Measurements from ENCODE around the gene GDPD5. TPM values are rescaled to one million over a fixed set of nuclear protein-coding genes. Genes with fewer than 3 reads are reported as not detected.

The GDPD5 gene
- total and polyA plus RNA-seq, 9 of the 15 experiments (the other 6 are each of a cell fraction or from before 2014, with no cell fraction given), result 0.32 to 27.3 (median 8.0) TPM

DNA sequence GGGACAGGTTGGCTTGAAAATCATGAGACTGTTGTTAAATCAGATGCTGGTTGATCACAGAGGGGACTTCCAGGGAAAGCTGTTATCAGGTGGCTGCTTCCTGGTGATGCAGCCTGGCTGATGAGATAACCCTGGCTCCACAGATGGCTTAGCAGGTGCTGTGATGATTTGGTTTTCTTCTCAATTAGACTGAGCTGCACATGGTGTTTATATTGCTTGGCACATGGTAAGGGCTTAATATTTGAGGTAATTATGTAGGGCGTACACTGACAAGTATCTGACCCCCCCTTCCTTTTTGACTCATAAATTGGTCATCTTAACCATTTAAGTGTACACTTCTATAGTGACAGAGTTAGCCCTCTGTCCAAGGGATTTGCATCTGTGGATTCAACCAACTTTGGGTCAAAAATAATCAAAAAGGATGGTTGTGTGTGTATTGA is 119.4 kb downstream of the GDPD5 start (continued):
- TF ChIP-seq BACH1 (tag; IDR thresholded peaks at IDR 0.05) (0 out of 2 replicates have a peak, but pooled peaks have one; percentile 21), ZBTB17 (CRISPR knock-in tag; IDR thresholded peaks at IDR 0.05) (0 out of 2 replicates have a peak, but pooled peaks have one; percentile 19), ZBED1 (IDR thresholded peaks at IDR 0.05) (peak; percentile 87; the same call in 1 of the 2 replicates), MBD2 (IDR thresholded peaks at IDR 0.05; ENCODE audit: borderline replicate concordance, low read depth) (0 out of 2 replicates have a peak, but pooled peaks have one; percentile 30), TBL1XR1 (IDR thresholded peaks at IDR 0.05; ENCODE audit: low read length in 2 of 2) (peak in 1 of 2 experiments; percentile 79; a peak in 2 of 4 replicates), ZNF217 (CRISPR knock-in tag; IDR thresholded peaks at IDR 0.05) (no peak), NBN (IDR thresholded peaks at IDR 0.05; ENCODE audit: low read depth) (0 out of 2 replicates have a peak, but pooled peaks have one; percentile 30), ZKSCAN3 (CRISPR knock-in tag; IDR thresholded peaks at IDR 0.05) (no peak), MYC (IDR thresholded peaks at IDR 0.05; ENCODE audit: low read depth, low read length) (peak; percentile 73), MYC (CRISPR knock-in tag; IDR thresholded peaks at IDR 0.05; ENCODE audit: borderline replicate concordance, low read depth) (0 out of 2 replicates have a peak, but pooled peaks have one; percentile 41), MCM2 (IDR thresholded peaks at IDR 0.05; ENCODE audit: low read depth) (no peak), ZNF77 (CRISPR knock-in tag; IDR thresholded peaks at IDR 0.05) (no peak), CTBP1 (IDR thresholded peaks at IDR 0.05; ENCODE audit: borderline replicate concordance) (peak; percentile 96)
- TF ChIP-seq, protein P1, sequence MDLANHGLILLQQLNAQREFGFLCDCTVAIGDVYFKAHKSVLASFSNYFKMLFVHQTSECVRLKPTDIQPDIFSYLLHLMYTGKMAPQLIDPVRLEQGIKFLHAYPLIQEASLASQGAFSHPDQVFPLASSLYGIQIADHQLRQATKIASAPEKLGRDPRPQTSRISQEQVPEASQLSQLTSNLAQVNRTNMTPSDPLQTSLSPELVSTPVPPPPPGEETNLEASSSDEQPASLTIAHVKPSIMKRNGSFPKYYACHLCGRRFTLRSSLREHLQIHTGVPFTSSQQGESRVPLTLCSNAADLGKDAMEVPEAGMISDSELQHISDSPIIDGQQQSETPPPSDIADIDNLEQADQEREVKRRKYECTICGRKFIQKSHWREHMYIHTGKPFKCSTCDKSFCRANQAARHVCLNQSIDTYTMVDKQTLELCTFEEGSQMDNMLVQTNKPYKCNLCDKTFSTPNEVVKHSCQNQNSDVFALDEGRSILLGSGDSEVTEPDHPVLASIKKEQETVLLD (IDR thresholded peaks at IDR 0.05), result peak; percentile 74; the same call in 1 of the 2 replicates
- TF ChIP-seq, protein P2, sequence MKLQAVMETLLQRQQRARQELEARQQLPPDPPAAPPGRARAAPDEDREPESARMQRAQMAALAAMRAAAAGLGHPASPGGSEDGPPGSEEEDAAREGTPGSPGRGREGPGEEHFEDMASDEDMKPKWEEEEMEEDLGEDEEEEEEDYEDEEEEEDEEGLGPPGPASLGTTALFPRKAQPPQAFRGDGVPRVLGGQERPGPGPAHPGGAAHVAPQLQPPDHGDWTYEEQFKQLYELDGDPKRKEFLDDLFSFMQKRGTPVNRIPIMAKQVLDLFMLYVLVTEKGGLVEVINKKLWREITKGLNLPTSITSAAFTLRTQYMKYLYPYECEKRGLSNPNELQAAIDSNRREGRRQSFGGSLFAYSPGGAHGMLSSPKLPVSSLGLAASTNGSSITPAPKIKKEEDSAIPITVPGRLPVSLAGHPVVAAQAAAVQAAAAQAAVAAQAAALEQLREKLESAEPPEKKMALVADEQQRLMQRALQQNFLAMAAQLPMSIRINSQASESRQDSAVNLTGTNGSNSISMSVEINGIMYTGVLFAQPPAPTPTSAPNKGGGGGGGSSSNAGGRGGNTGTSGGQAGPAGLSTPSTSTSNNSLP (IDR thresholded peaks at IDR 0.05; ENCODE audit: borderline replicate concordance, low read depth, low read length), result peak; percentile 42; the same call in 1 of the 2 replicates
- TF ChIP-seq, protein P3, sequence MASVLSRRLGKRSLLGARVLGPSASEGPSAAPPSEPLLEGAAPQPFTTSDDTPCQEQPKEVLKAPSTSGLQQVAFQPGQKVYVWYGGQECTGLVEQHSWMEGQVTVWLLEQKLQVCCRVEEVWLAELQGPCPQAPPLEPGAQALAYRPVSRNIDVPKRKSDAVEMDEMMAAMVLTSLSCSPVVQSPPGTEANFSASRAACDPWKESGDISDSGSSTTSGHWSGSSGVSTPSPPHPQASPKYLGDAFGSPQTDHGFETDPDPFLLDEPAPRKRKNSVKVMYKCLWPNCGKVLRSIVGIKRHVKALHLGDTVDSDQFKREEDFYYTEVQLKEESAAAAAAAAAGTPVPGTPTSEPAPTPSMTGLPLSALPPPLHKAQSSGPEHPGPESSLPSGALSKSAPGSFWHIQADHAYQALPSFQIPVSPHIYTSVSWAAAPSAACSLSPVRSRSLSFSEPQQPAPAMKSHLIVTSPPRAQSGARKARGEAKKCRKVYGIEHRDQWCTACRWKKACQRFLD (CRISPR knock-in tag; IDR thresholded peaks at IDR 0.05), result peak; percentile 81
- TF ChIP-seq, protein P4, sequence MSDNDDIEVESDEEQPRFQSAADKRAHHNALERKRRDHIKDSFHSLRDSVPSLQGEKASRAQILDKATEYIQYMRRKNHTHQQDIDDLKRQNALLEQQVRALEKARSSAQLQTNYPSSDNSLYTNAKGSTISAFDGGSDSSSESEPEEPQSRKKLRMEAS (CRISPR knock-in tag; IDR thresholded peaks at IDR 0.05), result peak; percentile 50
- TF ChIP-seq, protein P5, sequence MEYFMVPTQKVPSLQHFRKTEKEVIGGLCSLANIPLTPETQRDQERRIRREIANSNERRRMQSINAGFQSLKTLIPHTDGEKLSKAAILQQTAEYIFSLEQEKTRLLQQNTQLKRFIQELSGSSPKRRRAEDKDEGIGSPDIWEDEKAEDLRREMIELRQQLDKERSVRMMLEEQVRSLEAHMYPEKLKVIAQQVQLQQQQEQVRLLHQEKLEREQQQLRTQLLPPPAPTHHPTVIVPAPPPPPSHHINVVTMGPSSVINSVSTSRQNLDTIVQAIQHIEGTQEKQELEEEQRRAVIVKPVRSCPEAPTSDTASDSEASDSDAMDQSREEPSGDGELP (CRISPR knock-in tag; IDR thresholded peaks at IDR 0.05; ENCODE audit: borderline replicate concordance), result 0 out of 2 replicates have a peak, but pooled peaks have one; percentile 15
- TF ChIP-seq, protein P6, sequence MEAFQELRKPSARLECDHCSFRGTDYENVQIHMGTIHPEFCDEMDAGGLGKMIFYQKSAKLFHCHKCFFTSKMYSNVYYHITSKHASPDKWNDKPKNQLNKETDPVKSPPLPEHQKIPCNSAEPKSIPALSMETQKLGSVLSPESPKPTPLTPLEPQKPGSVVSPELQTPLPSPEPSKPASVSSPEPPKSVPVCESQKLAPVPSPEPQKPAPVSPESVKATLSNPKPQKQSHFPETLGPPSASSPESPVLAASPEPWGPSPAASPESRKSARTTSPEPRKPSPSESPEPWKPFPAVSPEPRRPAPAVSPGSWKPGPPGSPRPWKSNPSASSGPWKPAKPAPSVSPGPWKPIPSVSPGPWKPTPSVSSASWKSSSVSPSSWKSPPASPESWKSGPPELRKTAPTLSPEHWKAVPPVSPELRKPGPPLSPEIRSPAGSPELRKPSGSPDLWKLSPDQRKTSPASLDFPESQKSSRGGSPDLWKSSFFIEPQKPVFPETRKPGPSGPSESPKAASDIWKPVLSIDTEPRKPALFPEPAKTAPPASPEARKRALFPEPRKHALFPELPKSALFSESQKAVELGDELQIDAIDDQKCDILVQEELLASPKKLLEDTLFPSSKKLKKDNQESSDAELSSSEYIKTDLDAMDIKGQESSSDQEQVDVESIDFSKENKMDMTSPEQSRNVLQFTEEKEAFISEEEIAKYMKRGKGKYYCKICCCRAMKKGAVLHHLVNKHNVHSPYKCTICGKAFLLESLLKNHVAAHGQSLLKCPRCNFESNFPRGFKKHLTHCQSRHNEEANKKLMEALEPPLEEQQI (IDR thresholded peaks at IDR 0.05), result 0 out of 2 replicates have a peak, but pooled peaks have one; percentile 13
